HCT116 (cell line): ENCODE measurements around the gene EPHX1. TPM values are rescaled to one million over a fixed set of nuclear protein-coding genes. Genes with fewer than 3 reads are reported as not detected.

Experiments used
- ATAC-seq: fragments of 200-7000 bp; cut with Tn5 transposase; 2 replicates; pipeline ENCODE4 v1.9.1; 2020; ENCODE audit warnings: mild to moderate bottlenecking, moderate library complexity
- BruUV-seq: library from RNA; stranded (reverse); fragments of 400-500 nt; replicated peaks from 2 replicates; lab custom pipeline; 2021; lab: Mats Ljungman, UMichigan
- CTCF ChIA-PET: fragments of 300-600 bp; sonication (Branson Sonifier 250); formaldehyde crosslinking; loops from one replicate; lab custom pipeline; 2021; ENCODE audit warnings: antibody characterized with exemption; lab: Charles Lee
- POLR2A ChIA-PET: fragments of 300-600, 350-600 bp; sonication (Branson Sonifier 250); formaldehyde crosslinking; loops from one replicate; lab custom pipeline; 2021; ENCODE audit warnings: antibody characterized with exemption; lab: Charles Lee
- RAD21 ChIA-PET, 2 experiments: fragments of 300-600 bp; sonication (Branson Sonifier 250); formaldehyde crosslinking; loops; one replicate each; lab custom pipeline; 2023; ENCODE audit warnings: low total read pairs in 2 of 2; ENCODE audit not compliant: uncharacterized antibody in 2 of 2, unreplicated experiment in 2 of 2, low non-redundant PET in 1 of 2; lab: Charles Lee
- DNase-seq: peaks from one replicate; pipeline ENCODE4 v3.0.0-alpha.2; 2010; ENCODE audit warnings: low read depth, low spot score
- H2AFZ ChIP-seq: fragments of 200-600 bp; shearing (Covaris generic), sonication (generic); 2 replicates; pipeline ENCODE4 v1.6.1; 2017; ENCODE audit warnings: low read depth, mixed run types, mixed read lengths, antibody characterized with exemption, low read length; ENCODE audit not compliant: poor library complexity, severe bottlenecking
- H3K27ac ChIP-seq: 2 replicates; pipeline ENCODE4 v1.5.1; 2012; ENCODE audit warnings: low read depth, low read length
- H3K27me3 ChIP-seq: fragments of 200-600 bp; sonication (generic); 2 replicates; pipeline ENCODE4 v1.6.1; 2016; ENCODE audit warnings: mixed run types, low read length, mixed read lengths; ENCODE audit not compliant: insufficient read depth
- H3K36me3 ChIP-seq, 2 experiments: fragments of 200-500 bp in 1 of 2; fragments of 200-600 bp in 1 of 2; sonication (Bioruptor generic) in 1 of 2; sonication (generic) in 1 of 2; 2 replicates each; pipeline versions ENCODE4 v1.5.1 to v1.6.1; 2014 to 2016; ENCODE audit warnings: low read length in 2 of 2, inconsistent platforms in 1 of 2, mixed read lengths in 1 of 2, mixed run types in 1 of 2; ENCODE audit not compliant: insufficient read depth in 2 of 2, control insufficient read depth in 1 of 2
- H3K4me1 ChIP-seq, 2 experiments: fragments of 200-600 bp in 1 of 2; sonication (generic) in 1 of 2; 2 replicates each; pipeline versions ENCODE4 v1.5.1 to v1.6.1; 2012 to 2017; ENCODE audit warnings: low read length in 2 of 2, inconsistent platforms in 1 of 2, mild to moderate bottlenecking in 1 of 2, mixed read lengths in 1 of 2, mixed run types in 1 of 2, moderate library complexity in 1 of 2; ENCODE audit not compliant: insufficient read depth in 2 of 2, control insufficient read depth in 1 of 2
- H3K4me2 ChIP-seq: fragments of 200-600 bp; sonication (generic); 2 replicates; pipeline ENCODE4 v1.6.1; 2017; ENCODE audit warnings: mixed run types, low read length, mixed read lengths
- H3K4me3 ChIP-seq, 2 experiments: fragments of 200-600 bp in 1 of 2; sonication (generic) in 1 of 2; replicated peaks in 1 of 2; 2 replicates each; pipeline ENCODE4 v1.5.1; 2011 to 2016; ENCODE audit warnings: low read length in 2 of 2, control low read depth in 1 of 2, low read depth in 1 of 2, mild to moderate bottlenecking in 1 of 2, mixed read lengths in 1 of 2, mixed run types in 1 of 2
- H3K79me2 ChIP-seq: fragments of 200-600 bp; sonication (generic); 2 replicates; pipeline ENCODE4 v1.6.1; 2017; ENCODE audit warnings: mild to moderate bottlenecking, mixed run types, low read length, moderate library complexity, mixed read lengths; ENCODE audit not compliant: insufficient read depth
- H3K9ac ChIP-seq: fragments of 200-600 bp; sonication (generic); 2 replicates; pipeline ENCODE4 v1.6.1; 2016; ENCODE audit warnings: low read length, mixed read lengths
- H3K9me2 ChIP-seq: fragments of 200-600 bp; sonication (generic), shearing (Covaris generic); 2 replicates; pipeline ENCODE4 v1.6.1; 2017; ENCODE audit warnings: mixed run types, mild to moderate bottlenecking, moderate library complexity; ENCODE audit not compliant: insufficient read depth
- H3K9me3 ChIP-seq, 2 experiments: fragments of 200-500 bp in 1 of 2; fragments of 200-600 bp in 1 of 2; sonication (Bioruptor generic) in 1 of 2; sonication (generic) in 1 of 2; 2 replicates each; pipeline ENCODE4 v1.6.1; 2014 to 2017; ENCODE audit warnings: low read length in 2 of 2, mixed read lengths in 2 of 2, inconsistent platforms in 1 of 2, low read depth in 1 of 2, mild to moderate bottlenecking in 1 of 2, mixed run types in 1 of 2, moderate library complexity in 1 of 2; ENCODE audit not compliant: control insufficient read depth in 1 of 2, insufficient read depth in 1 of 2
- H4K20me1 ChIP-seq: fragments of 200-600 bp; sonication (generic), shearing (Covaris generic); 2 replicates; pipeline ENCODE4 v1.6.1; 2017; ENCODE audit warnings: mixed run types, mild to moderate bottlenecking, moderate library complexity; ENCODE audit not compliant: insufficient read depth
- CEBPB ChIP-seq: IDR thresholded peaks from 2 replicates; pipeline ENCODE4 v1.6.1; 2012; ENCODE audit warnings: low read depth
- EGR1 ChIP-seq: IDR thresholded peaks from 2 replicates; pipeline ENCODE4 v1.6.1; 2012; ENCODE audit warnings: low read depth
- ELF1 ChIP-seq: IDR thresholded peaks from 2 replicates; pipeline ENCODE4 v1.6.1; 2012; ENCODE audit warnings: low read depth, borderline replicate concordance
- EZH2 ChIP-seq: fragments of 200-600 bp; sonication (generic); IDR thresholded peaks from 2 replicates; pipeline ENCODE4 v1.6.1; 2017; ENCODE audit warnings: antibody characterized with exemption, mixed run types
- FOSL1 ChIP-seq: IDR thresholded peaks from 2 replicates; pipeline ENCODE4 v1.6.1; 2012; ENCODE audit warnings: low read depth
- JUND ChIP-seq: IDR thresholded peaks from 2 replicates; pipeline ENCODE4 v1.6.1; 2012
- MAX ChIP-seq: IDR thresholded peaks from 2 replicates; pipeline ENCODE4 v1.6.1; 2012
- POLR2A ChIP-seq: IDR thresholded peaks from 2 replicates; pipeline ENCODE4 v1.7.0; 2011; ENCODE audit warnings: borderline replicate concordance; ENCODE audit not compliant: insufficient read depth, insufficient read length; ENCODE audit errors: extremely low read depth
- POLR2AphosphoS5 ChIP-seq: IDR thresholded peaks from 2 replicates; pipeline ENCODE4 v1.6.1; 2011; ENCODE audit warnings: mild to moderate bottlenecking, low read depth, low read length, moderate library complexity
- RAD21 ChIP-seq: IDR thresholded peaks from 2 replicates; pipeline ENCODE4 v1.6.1; 2012; ENCODE audit warnings: low read depth, mild to moderate bottlenecking
- SIN3A ChIP-seq: IDR thresholded peaks from 2 replicates; pipeline ENCODE4 v1.6.1; 2012; ENCODE audit warnings: low read depth
- SRF ChIP-seq: IDR thresholded peaks from 2 replicates; pipeline ENCODE4 v1.6.1; 2012; ENCODE audit warnings: low read depth
- TCF7L2 ChIP-seq: IDR thresholded peaks from 2 replicates; pipeline ENCODE4 v1.7.0; 2011; ENCODE audit warnings: borderline replicate concordance, inconsistent platforms; ENCODE audit not compliant: insufficient read depth, insufficient read length; ENCODE audit errors: extremely low read depth
- YY1 ChIP-seq: IDR thresholded peaks from 2 replicates; pipeline ENCODE4 v1.6.1; 2011; ENCODE audit warnings: low read length, low read depth, moderate library complexity, mild to moderate bottlenecking; ENCODE audit not compliant: insufficient replicate concordance; ENCODE audit errors: extremely low read depth
- ZBTB33 ChIP-seq: IDR thresholded peaks from 2 replicates; pipeline ENCODE4 v1.6.1; 2011; ENCODE audit warnings: mild to moderate bottlenecking, low read length, moderate library complexity; ENCODE audit not compliant: insufficient replicate concordance; ENCODE audit errors: extremely low read depth
- ZNF274 ChIP-seq: fragments of 200-500 bp; sonication (Bioruptor generic); IDR thresholded peaks from 2 replicates; pipeline ENCODE4 v1.6.1; 2014; ENCODE audit warnings: mild to moderate bottlenecking, low read depth, low read length, inconsistent platforms
- intact Hi-C: fragments of 100-400 bp; cut with micrococcal nuclease; formaldehyde crosslinking; loops from 2 replicates; pipeline ENCODE4 v1.10.0; 2022
- total RNA-seq: library from RNA; stranded (reverse); gene quantifications from one replicate; pipeline ENCODE4 v1.2.1, GENCODE V29; 2021; ENCODE audit not compliant: unreplicated experiment
- TF ChIP-seq, protein P1 (sequence below): IDR thresholded peaks from 2 replicates; pipeline ENCODE4 v1.6.1; 2012
- TF ChIP-seq, protein P2 (sequence below), 3 experiments: fragments of 200-600 bp in 1 of 3; sonication (generic) in 1 of 3; IDR thresholded peaks in 2 of 3; conservative IDR thresholded peaks in 1 of 3; 2 replicates each; pipeline ENCODE4 v1.5.1; 2012 to 2017; ENCODE audit warnings: low read depth in 2 of 3, low read length in 2 of 3, antibody characterized with exemption in 1 of 3, borderline replicate concordance in 1 of 3, control low read depth in 1 of 3, mild to moderate bottlenecking in 1 of 3, mixed read lengths in 1 of 3, mixed run types in 1 of 3, moderate library complexity in 1 of 3; ENCODE audit not compliant: insufficient read depth in 1 of 3

The EPHX1 gene
- total RNA-seq, 1 experiment from 2014 or later, result 44.6 TPM

- Histone ChIP-seq H3K79me2 (peaks cover 75% of the 10 kb centered on the region), H4K20me1 (peaks cover 17% of the 10 kb centered on the region), H3K9me2 (no peaks in the 10 kb centered on the region), H3K9me3 (no peaks in the 10 kb centered on the region), H3K9ac (no peak overlapping the region), H3K4me2 (no peak overlapping the region)
- intact Hi-C loops, result no loop called here
- CTCF ChIA-PET, result no interaction called here
- BruUV-seq, result no TSS peak
- no peak for TF ChIP-seq SIN3A
- no peak for TF ChIP-seq SRF
- no peak for TF ChIP-seq ZNF274
- no peak for TF ChIP-seq MAX
- TF ChIP-seq FOSL1, result no peak
- TF ChIP-seq JUND, result no peak
- TF ChIP-seq POLR2AphosphoS5, result no peak
- TF ChIP-seq, protein P1, sequence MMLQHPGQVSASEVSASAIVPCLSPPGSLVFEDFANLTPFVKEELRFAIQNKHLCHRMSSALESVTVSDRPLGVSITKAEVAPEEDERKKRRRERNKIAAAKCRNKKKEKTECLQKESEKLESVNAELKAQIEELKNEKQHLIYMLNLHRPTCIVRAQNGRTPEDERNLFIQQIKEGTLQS, result no peak
- TF ChIP-seq RAD21, result no peak
- no peak for TF ChIP-seq EZH2
- no peak for TF ChIP-seq ZBTB33
- TF ChIP-seq, protein P2, sequence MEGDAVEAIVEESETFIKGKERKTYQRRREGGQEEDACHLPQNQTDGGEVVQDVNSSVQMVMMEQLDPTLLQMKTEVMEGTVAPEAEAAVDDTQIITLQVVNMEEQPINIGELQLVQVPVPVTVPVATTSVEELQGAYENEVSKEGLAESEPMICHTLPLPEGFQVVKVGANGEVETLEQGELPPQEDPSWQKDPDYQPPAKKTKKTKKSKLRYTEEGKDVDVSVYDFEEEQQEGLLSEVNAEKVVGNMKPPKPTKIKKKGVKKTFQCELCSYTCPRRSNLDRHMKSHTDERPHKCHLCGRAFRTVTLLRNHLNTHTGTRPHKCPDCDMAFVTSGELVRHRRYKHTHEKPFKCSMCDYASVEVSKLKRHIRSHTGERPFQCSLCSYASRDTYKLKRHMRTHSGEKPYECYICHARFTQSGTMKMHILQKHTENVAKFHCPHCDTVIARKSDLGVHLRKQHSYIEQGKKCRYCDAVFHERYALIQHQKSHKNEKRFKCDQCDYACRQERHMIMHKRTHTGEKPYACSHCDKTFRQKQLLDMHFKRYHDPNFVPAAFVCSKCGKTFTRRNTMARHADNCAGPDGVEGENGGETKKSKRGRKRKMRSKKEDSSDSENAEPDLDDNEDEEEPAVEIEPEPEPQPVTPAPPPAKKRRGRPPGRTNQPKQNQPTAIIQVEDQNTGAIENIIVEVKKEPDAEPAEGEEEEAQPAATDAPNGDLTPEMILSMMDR (IDR thresholded peaks at IDR 0.05 in 2 of 3, conservative IDR thresholded peaks at IDR 0.05 in 1 of 3; ENCODE audit: borderline replicate concordance in 1 of 3, insufficient read depth in 1 of 3, low read depth in 2 of 3, low read length in 2 of 3), result no peak
- no peak for TF ChIP-seq ELF1
- TF ChIP-seq CEBPB, result no peak
- no peak for TF ChIP-seq EGR1
- no peak for TF ChIP-seq POLR2A
- TF ChIP-seq TCF7L2, result no peak
- no peak for TF ChIP-seq YY1
- TF ChIP-seq, all 23 proteins: peak for 0
- peaks cover 18 to 23% of the 10 kb centered on the region in 2 experiments for H3K36me3 ChIP-seq
- H3K27me3 ChIP-seq, result no peaks in the 10 kb centered on the region
- H3K4me3 ChIP-seq, result no peak overlapping the region
- no peak overlapping the region for H3K27ac ChIP-seq
- RAD21 ChIA-PET, result no interaction called here
- POLR2A ChIA-PET, result interaction anchor here (1.1 kb wide), 1 partner anchor 105 kb away, joined by 3 read pairs; no protein-coding TSS in a partner anchor
- ATAC-seq, result no peak
- H3K4me1 ChIP-seq, result peaks cover 8 to 15% of the 10 kb centered on the region in 2 experiments; a peak in 3 of 4 replicates
- H2AFZ ChIP-seq, result no peak overlapping the region
- DNase-seq, result no peak
Measured at GRCh38 chr1:225780134-225780533, 29.8 kb upstream of the EPHX1 start.
